ENCODE data around the gene TXNDC2.
"Not testable (repeated sequence)": the region's sequence is repeated elsewhere in the genome, so short reads cannot be mapped to it uniquely, and the experiment has no call there.

Gene TXNDC2

GRCh38 chr18:9884532-9885140, 1.1 kb upstream of the TXNDC2 start:
- DNase-seq (ENCODE audit: low spot score), result no peak

- DNase-seq (ENCODE audit: low spot score), result no peak
Measured at GRCh38 chr18:9886005-9886348, 204 bp downstream of the TXNDC2 start.

- DNase-seq (ENCODE audit: low spot score), result no peak
Measured at GRCh38 chr18:9887992-9888391, 2.2 kb downstream of the TXNDC2 start.

GRCh38 chr18:9890196-9890595, 4.4 kb downstream of the TXNDC2 start:
- DNase-seq (ENCODE audit: low spot score), result no peak

- DNase-seq (ENCODE audit: low spot score), result peak; percentile 69
Measured at GRCh38 chr18:9890957-9891356, 5.2 kb downstream of the TXNDC2 start.

GRCh38 chr18:9891515-9891914, 5.7 kb downstream of the TXNDC2 start:
- DNase-seq (ENCODE audit: low spot score), result not testable (repeated sequence)

GRCh38 chr18:9894454-9895068, 8.8 kb downstream of the TXNDC2 start:
- DNase-seq (ENCODE audit: low spot score), result no peak

GRCh38 chr18:9897129-9897528, 11.4 kb downstream of the TXNDC2 start:
- no peak for DNase-seq (ENCODE audit: low spot score)

GRCh38 chr18:9897787-9898291, 12.1 kb downstream of the TXNDC2 start:
- DNase-seq (ENCODE audit: low spot score), result not testable (repeated sequence)

- no peak for DNase-seq (ENCODE audit: low spot score)
Measured at GRCh38 chr18:9898792-9899549, 13.2 kb downstream of the TXNDC2 start.

GRCh38 chr18:9899550-9899930, 13.8 kb downstream of the TXNDC2 start:
- not testable (repeated sequence) for DNase-seq (ENCODE audit: low spot score)

- no peak for DNase-seq (ENCODE audit: low spot score)
Measured at GRCh38 chr18:9900699-9901098, 14.9 kb downstream of the TXNDC2 start.

- DNase-seq (ENCODE audit: low spot score), result no peak
Measured at GRCh38 chr18:9901377-9901776, 15.6 kb downstream of the TXNDC2 start.

GRCh38 chr18:9902264-9902663, 16.5 kb downstream of the TXNDC2 start:
- DNase-seq (ENCODE audit: low spot score), result not testable (repeated sequence)

GRCh38 chr18:9902832-9903231, 17.1 kb downstream of the TXNDC2 start:
- DNase-seq (ENCODE audit: low spot score), result no peak

GRCh38 chr18:9905401-9905922, 19.7 kb downstream of the TXNDC2 start:
- no peak for DNase-seq (ENCODE audit: low spot score)

- DNase-seq (ENCODE audit: low spot score), result no peak
Measured at GRCh38 chr18:9906481-9906880, 20.7 kb downstream of the TXNDC2 start.

- DNase-seq (ENCODE audit: low spot score), result no peak
Measured at GRCh38 chr18:9907867-9908266, 22.1 kb downstream of the TXNDC2 start.

- DNase-seq (ENCODE audit: low spot score), result no peak
Measured at GRCh38 chr18:9910071-9910470, 24.3 kb downstream of the TXNDC2 start.

- DNase-seq (ENCODE audit: low spot score), result no peak
Measured at GRCh38 chr18:9910661-9911060, 24.9 kb downstream of the TXNDC2 start.

GRCh38 chr18:9911226-9911625, 25.5 kb downstream of the TXNDC2 start:
- DNase-seq (ENCODE audit: low spot score), result no peak

GRCh38 chr18:9912285-9912684, 26.5 kb downstream of the TXNDC2 start:
- DNase-seq (ENCODE audit: low spot score), result not testable (repeated sequence)

- no peak for DNase-seq (ENCODE audit: low spot score)
Measured at GRCh38 chr18:9913151-9913525, 27.4 kb downstream of the TXNDC2 start.

Measured in hematopoietic multipotent progenitor cell treated with erythropoietin and hydrocortisone succinate and interleukin-3 and kit ligand, for 17 days (in vitro differentiated cells).